IPS DF 4.7 (cell line): ENCODE measurements around the gene APC.
"Not testable (repeated sequence)": the region's sequence is repeated elsewhere in the genome, so short reads cannot be mapped to it uniquely, and the experiment has no call there.

Source experiments
- DNase-seq: peaks from one replicate; pipeline ENCODE4 v3.0.0-alpha.2; 2013; ENCODE audit warnings: low spot score; ENCODE audit errors: extremely low read depth

The APC gene

GRCh38 chr5:112849912-112850311, 112.2 kb downstream of the APC start:
- DNase-seq: no peak

- DNase-seq: no peak
Measured at GRCh38 chr5:112854651-112855050, 117.0 kb downstream of the APC start.

GRCh38 chr5:112857866-112858265, 120.2 kb downstream of the APC start:
- DNase-seq: no peak

- not testable (repeated sequence) for DNase-seq
Measured at GRCh38 chr5:112860571-112860928, 122.9 kb downstream of the APC start.

GRCh38 chr5:112860929-112861637, 123.4 kb downstream of the APC start, which contains the start of gene SRP19:
TSS of gene SRP19 (plus strand) at chr5:112861287. CDS start at chr5:112861377, 90 bp downstream.
- DNase-seq: peak; percentile 94

DNA sequence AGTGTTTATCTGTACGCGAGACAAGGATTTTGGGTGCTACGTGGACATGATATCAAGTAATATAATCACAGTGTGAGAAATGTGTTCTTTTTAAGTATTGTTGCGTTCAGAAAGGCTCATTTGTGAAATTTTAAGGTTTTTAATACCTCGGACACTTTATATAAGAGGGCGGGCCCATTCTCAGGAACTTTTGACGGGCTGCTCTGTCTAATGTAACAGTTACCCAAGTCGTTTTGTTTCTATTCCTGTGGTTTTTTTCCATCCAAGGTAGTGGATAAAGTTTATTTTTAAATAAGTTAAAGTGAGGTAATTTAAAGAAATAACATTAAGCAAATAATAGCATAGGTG, 123.9 kb downstream of the APC start:
- no peak for DNase-seq

DNA sequence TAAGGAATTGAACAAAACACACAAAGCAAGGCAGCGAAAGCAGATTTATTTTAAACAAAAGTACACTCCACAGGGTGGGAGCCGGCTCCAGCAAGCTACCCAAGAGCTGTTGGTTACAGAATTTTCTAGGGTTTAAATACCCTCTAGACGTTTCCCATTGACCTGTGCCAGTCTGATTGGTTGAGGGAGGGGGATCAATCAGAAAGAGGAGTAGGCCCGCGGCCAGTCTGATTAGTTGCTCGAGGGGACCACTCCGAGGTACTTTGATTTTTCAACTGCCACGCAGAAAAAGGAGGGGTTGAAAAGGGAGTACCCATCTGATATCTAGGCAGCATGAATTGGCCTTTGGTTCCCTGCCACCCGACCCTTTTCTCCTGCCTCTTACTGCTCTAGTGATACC, 124.4 kb downstream of the APC start:
- no peak for DNase-seq

- DNase-seq: no peak
Measured at GRCh38 chr5:112863549-112863948, 125.9 kb downstream of the APC start.

GRCh38 chr5:112865128-112865527, 127.4 kb downstream of the APC start:
- DNase-seq: no peak

DNA sequence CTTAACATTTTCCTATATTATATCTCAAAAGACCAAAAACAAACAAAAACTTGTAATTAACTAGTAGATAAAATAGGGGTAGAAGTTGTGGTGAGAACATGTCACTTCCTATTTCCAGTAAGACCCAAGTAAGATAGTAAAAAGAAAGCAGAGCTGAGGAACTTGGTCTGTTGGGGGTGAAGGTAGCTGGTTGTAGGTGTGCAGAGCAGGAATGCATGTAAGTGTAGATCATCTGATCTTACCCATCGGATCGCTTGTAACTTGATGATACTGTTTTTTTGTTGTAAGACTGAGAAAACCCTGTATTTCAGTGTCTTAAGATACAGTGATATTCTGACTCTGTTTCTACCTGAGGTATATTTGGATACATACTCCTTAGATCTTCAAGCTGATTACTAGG, 129.1 kb downstream of the APC start:
- DNase-seq: no peak

DNA sequence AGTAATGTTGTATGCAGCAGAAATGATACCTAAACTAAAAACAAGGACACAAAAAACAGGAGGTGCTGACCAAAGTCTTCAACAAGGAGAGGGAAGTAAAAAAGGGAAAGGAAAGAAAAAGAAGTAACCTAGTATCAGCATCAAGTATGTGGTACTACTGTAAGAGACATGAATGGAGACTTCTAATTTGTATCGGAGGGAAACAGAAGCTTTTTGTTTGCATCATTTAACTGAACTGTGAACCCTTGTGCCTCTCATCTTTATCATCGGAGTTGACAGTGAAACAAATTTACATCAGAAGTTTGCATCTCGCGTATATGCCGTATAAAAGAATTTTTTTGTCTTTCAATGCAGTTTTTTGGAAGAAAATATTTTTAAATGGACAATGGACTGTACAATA, 129.7 kb downstream of the APC start:
- DNase-seq: no peak

GRCh38 chr5:112869948-112870347, 132.3 kb downstream of the APC start:
- no peak for DNase-seq

DNA sequence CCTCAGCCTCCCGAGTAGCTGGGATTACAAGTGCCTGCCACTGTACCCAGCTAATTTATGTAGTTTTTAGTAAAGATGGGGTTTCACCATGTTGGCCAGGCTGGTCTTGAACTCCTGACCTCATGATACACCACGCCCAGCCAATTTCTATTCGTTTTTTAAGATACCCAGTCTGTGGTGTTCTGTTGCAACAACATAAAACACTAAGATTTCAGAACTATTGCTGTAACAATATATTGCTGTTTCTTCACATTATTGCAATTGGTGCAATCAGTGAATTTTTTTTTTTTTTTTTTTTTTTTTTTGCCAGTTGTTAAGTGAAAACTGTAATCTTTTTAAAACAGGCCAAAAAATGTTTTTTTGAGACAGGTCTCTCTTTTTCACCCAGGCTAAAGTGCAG, 133.3 kb downstream of the APC start:
- no peak for DNase-seq

GRCh38 chr5:112876362-112876761, 138.7 kb downstream of the APC start:
- no peak for DNase-seq

GRCh38 chr5:112878101-112878500, 140.4 kb downstream of the APC start:
- no peak for DNase-seq

- DNase-seq: no peak
Measured at GRCh38 chr5:112878760-112879159, 141.1 kb downstream of the APC start.

GRCh38 chr5:112880219-112880964, 142.7 kb downstream of the APC start:
- DNase-seq: no peak

- DNase-seq: no peak
Measured at GRCh38 chr5:112883192-112883591, 145.5 kb downstream of the APC start.

DNA sequence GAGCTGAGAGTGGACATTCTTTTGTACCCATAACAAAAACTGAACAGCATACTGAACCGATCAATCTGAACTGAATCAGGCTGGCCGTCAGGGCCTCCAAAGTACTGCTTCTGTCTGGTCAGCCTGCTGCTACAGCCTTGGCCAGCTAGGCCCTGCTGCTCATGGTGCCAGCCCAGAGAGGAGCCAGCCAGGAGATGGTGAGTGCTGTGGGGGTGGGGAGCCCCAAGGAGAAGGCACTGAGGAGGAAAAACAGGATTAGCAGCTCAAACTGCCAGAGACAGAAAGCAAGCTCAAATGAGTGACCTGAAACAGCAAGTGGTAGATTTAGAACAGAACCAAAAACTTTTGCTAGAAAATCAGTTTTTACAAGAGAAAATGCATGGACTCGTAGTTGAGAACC, 147.3 kb downstream of the APC start:
- no peak for DNase-seq

- no peak for DNase-seq
Measured at GRCh38 chr5:112886975-112887374, 149.3 kb downstream of the APC start.

DNA sequence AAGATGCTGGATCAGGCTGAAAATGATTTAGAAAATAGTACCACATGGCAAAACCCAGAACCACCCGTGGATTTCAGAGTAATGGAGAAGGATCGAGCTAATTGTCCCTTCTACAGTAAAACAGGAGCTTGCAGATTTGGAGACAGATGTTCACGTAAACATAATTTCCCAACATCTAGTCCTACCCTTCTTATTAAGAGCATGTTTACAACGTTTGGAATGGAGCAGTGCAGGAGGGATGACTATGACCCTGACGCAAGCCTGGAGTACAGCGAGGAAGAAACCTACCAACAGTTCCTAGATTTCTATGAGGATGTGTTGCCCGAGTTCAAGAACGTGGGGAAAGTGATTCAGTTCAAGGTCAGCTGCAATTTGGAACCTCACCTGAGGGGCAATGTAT, 154.4 kb downstream of the APC start:
- DNase-seq: not testable (repeated sequence)

DNA sequence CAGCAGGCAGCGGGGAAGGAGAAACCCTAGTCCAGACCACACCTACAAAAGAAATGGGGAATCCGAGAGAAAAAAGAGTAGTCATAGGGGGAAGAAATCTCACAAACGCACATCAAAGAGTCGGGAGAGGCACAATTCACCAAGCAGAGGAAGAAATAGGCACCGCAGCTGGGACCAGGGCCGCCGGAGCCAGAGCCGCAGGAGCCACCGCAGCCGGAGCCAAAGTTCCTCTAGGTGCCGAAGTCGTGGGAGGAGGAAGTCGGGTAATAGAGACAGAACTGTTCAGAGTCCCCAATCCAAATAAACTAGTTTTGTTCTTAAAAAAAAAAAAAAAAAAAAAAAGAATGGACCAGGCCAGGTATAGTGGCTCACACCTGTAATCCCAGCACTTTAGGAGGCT, 155.1 kb downstream of the APC start:
- DNase-seq: no peak

DNA sequence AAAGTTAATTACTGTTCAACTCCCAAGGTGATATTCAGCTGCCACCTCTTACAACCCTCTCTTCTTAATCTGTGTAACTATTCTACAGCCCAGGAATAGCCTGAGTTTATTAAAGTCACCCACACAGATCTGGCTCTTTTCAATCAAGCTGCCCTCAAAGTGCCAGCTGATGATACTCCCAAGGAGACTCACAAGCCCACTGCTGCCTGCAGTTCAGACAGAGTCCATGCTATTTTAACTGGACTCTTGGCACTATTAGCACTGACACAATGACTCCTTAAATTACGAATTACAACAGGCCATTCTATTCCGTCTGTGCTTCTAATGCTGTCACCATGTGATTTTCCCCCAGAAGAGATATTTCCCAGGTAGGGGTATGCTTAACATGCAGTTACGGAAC, 158.0 kb downstream of the APC start:
- DNase-seq: no peak
